ENCODE data around the gene HEXD. TPM values are rescaled to one million over a fixed set of nuclear protein-coding genes. Genes with fewer than 3 reads are reported as not detected.

The HEXD gene
- total RNA-seq (100 to 1,000 TPM; 105 to 113 TPM), polyA plus RNA-seq (10 to 100 TPM; 12.6 to 15.1 TPM)

DNA sequence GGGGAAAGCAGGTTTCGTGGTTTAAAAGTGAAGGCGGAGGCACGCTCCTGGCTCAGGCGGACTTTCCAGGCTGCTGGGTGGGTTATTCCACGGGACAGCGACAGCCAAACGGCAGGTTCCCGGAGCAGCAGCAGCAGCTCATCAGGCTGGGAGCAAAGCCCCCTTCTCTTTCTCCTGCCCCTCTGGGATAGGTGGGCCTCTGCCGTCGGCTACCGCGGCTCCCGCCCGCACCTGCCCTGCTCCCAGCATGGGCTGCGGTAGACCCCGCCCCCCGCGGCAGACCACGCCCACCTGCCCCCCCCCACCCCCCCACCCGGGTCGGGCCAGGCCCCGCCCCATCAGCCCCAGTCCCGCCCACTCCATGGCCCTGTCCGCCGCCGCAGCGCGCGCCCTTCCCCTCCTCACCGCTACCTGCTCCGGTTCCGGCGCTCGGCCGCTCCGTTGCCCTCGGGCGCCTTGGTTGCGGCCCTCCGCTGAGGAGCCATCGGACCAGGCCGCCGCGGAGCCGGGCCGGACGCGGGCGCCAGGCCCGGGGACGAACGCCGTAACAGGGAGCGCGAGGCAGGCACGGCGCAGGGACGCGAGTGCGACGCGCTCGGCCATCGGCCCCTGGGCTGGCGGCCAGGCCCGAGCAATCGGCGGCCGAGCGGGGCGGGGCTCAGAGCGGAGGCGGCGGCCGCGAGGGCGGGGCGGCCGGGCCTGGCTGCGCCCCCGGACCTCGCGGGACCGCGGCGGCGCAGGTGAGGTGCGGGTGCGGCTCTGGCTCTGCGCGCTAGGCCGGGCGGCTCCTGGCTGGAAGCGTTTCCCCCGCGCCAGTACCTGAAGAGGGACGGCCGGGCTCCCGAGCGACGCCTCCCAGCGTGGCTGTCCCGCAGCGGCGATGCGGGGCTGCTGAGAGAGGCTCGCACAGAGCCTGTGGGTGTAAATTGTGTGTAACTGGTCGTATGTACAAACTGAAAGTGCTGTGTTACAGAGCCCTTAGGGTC lies at the start of gene HEXD, which contains the start of gene OGFOD3:
TSS of gene HEXD (plus strand) at position 347 of the 986 bp plus-strand sequence. CDS start 1,453 bp downstream, outside the sequence.
TSS of gene OGFOD3 (minus strand) at position 586 of the 986 bp plus-strand sequence. CDS start at position 485, 101 bp downstream.
- H3K9me3 Mint-ChIP-seq: no peaks in the 10 kb centered on the region
- ChIA-PET CTCF (ENCODE audit: partially characterized antibody) (interaction anchor here (0.7 to 6.4 kb wide), 9 partner anchors 8 to 212 kb away, joined by 3 to 52 read pairs (median 4); no protein-coding TSS in a partner anchor), POLR2A (ENCODE audit: partially characterized antibody) (interaction anchor here (0.7 to 2.3 kb wide), 12 partner anchors 18 to 145 kb away, joined by 3 to 18 read pairs (median 4); partner anchors contain the start of genes CSNK1D, FOXK2 and NARF)
- H3K27me3 ChIP-seq (ENCODE audit: insufficient read depth, low read length): no peaks in the 10 kb centered on the region
- peak within 1 kb of the TSS; percentile 55 to 58 for H3K4me3 ChIP-seq (ENCODE audit: low read length in 2 of 2)
- peak within 1 kb of the TSS; percentile 66 for H3K27ac ChIP-seq (ENCODE audit: low read depth, low read length)
- H3K27me3 Mint-ChIP-seq: no peaks in the 10 kb centered on the region
- H3K36me3 Mint-ChIP-seq: peaks cover 19 to 27% of the 10 kb centered on the region in 2 donors
- H3K4me1 ChIP-seq (ENCODE audit: insufficient read depth, low read length): peaks cover 32% of the 10 kb centered on the region
- intact Hi-C loops (cut with micrococcal nuclease): loop anchor here (1.0 to 10.0 kb wide), 8 partner anchors 32 to 383 kb away; partner anchors contain the start of genes CYBC1, DCXR, FASN and NARF
- peak; percentile 82 to 96 (median 92) for DNase-seq
- peaks cover 4% of the 10 kb centered on the region for H3K36me3 ChIP-seq (ENCODE audit: insufficient read depth, low read length)
- H3K4me3 Mint-ChIP-seq: peak within 1 kb of the TSS; percentile 82 to 90 (median 85)
- no peaks in the 10 kb centered on the region for H3K9me3 ChIP-seq (ENCODE audit: control insufficient read depth in 1 of 2, low read length in 2 of 2)
- H3K4me1 Mint-ChIP-seq: peaks cover 22 to 39% (median 27%) of the 10 kb centered on the region in 4 donors
- H3K27ac Mint-ChIP-seq: peak within 1 kb of the TSS; percentile 75 to 91 (median 84)

DNA sequence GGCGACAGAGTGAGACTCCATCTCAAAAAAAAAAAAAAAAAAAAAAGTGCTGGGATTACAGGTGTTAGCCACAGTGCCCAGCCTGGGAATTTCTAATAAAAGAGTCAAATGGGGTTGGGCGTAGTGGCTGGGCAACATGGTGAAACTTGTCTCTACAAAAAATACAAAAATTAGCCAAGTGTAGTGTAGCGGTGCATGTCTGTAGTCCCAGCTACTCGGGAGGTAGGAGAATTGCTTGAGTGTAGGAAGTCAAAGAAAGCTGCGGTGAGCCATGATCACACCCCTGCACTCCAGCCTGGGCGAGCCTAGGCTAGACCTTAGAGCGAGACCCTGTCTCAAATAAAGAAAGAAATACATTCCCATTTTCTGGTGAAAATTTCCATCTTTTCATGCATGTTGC lies 48.9 kb upstream of the HEXD start:
- intact Hi-C loops (cut with micrococcal nuclease): no loop called here
- Mint-ChIP-seq H3K4me1 (peaks cover 3 to 21% (median 8%) of the 10 kb centered on the region in 4 donors), H3K9me3 (no peaks in the 10 kb centered on the region), H3K36me3 (no peaks in the 10 kb centered on the region), H3K27ac (no peak overlapping the region), H3K27me3 (peaks cover 16 to 27% of the 10 kb centered on the region in 2 donors), H3K4me3 (no peak overlapping the region)
- peaks cover 9% of the 10 kb centered on the region for H3K27me3 ChIP-seq (ENCODE audit: insufficient read depth, low read length)
- no peaks in the 10 kb centered on the region for H3K36me3 ChIP-seq (ENCODE audit: insufficient read depth, low read length)
- H3K4me1 ChIP-seq (ENCODE audit: insufficient read depth, low read length): peaks cover 14% of the 10 kb centered on the region
- H3K27ac ChIP-seq (ENCODE audit: low read depth, low read length): no peak overlapping the region
- ChIA-PET POLR2A (ENCODE audit: partially characterized antibody) (no interaction called here), CTCF (ENCODE audit: partially characterized antibody) (interaction anchor here (0.7 kb wide), 1 partner anchor 303 kb away, joined by 3 read pairs; no protein-coding TSS in a partner anchor)
- no peaks in the 10 kb centered on the region for H3K9me3 ChIP-seq (ENCODE audit: control insufficient read depth in 1 of 2, low read length in 2 of 2)
- no peak for DNase-seq
- no peak overlapping the region for H3K4me3 ChIP-seq (ENCODE audit: low read length in 2 of 2)

DNA sequence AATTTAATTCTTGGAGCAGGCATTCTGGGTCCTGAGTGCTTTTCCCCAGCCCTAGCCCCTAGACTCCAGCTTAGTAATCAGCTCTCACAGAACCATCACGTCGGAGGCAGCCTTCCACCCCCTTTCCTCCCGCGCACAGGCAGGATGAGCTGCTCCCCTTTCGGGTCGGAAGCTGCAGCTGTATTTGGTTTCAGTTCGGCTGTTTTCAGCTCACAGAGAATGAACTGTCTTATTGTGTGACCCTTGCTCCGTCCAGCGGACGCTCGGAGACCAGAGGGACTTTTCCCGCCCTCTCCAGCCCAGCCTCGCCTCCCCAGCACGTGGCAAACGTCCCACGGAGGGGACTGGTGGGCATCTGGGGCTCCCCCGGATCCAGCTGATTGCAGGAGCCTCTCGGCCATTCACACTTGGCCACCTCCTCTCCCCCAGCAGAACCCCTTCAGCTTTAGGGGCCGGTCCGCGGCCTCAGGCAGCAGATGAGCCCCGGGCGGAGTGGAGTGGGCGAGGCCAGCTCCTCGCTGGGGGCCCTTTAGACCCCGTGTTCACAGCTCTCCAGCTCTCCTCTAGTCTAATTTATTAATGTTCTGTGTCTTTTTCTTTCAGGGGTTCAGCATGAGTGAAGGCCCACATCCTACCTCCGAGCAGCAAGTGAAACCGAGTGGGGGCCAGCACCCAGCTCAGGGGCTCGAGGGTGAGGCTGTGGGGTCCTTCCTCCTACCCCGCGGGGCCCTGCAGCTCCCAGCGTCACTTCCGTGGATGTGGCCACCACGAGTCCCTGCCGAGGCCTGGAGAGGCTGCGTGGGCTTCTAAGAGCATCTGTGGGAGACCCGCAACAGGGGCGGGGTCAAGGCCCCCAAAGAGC lies 47.4 kb upstream of the HEXD start:
- Mint-ChIP-seq H3K36me3 (no peaks in the 10 kb centered on the region), H3K27ac (no peak overlapping the region), H3K9me3 (no peaks in the 10 kb centered on the region), H3K4me1 (peaks cover 3 to 21% (median 8%) of the 10 kb centered on the region in 4 donors), H3K27me3 (peaks cover 18 to 28% of the 10 kb centered on the region in 2 donors), H3K4me3 (peak overlapping the region; percentile 73 to 86 (median 80))
- H3K4me3 ChIP-seq (ENCODE audit: low read length in 2 of 2): peak overlapping the region; percentile 36 to 51
- peaks cover 14% of the 10 kb centered on the region for H3K4me1 ChIP-seq (ENCODE audit: insufficient read depth, low read length)
- ChIA-PET POLR2A (ENCODE audit: partially characterized antibody) (no interaction called here), CTCF (ENCODE audit: partially characterized antibody) (interaction anchor here (0.6 kb wide), 1 partner anchor 180 kb away, joined by 3 read pairs; no protein-coding TSS in a partner anchor)
- H3K27ac ChIP-seq (ENCODE audit: low read depth, low read length): no peak overlapping the region
- H3K9me3 ChIP-seq (ENCODE audit: control insufficient read depth in 1 of 2, low read length in 2 of 2): no peaks in the 10 kb centered on the region
- peak in 1 of 5 donors; percentile 23 for DNase-seq
- no peaks in the 10 kb centered on the region for H3K36me3 ChIP-seq (ENCODE audit: insufficient read depth, low read length)
- peaks cover 9% of the 10 kb centered on the region for H3K27me3 ChIP-seq (ENCODE audit: insufficient read depth, low read length)
- intact Hi-C loops (cut with micrococcal nuclease): no loop called here

DNA sequence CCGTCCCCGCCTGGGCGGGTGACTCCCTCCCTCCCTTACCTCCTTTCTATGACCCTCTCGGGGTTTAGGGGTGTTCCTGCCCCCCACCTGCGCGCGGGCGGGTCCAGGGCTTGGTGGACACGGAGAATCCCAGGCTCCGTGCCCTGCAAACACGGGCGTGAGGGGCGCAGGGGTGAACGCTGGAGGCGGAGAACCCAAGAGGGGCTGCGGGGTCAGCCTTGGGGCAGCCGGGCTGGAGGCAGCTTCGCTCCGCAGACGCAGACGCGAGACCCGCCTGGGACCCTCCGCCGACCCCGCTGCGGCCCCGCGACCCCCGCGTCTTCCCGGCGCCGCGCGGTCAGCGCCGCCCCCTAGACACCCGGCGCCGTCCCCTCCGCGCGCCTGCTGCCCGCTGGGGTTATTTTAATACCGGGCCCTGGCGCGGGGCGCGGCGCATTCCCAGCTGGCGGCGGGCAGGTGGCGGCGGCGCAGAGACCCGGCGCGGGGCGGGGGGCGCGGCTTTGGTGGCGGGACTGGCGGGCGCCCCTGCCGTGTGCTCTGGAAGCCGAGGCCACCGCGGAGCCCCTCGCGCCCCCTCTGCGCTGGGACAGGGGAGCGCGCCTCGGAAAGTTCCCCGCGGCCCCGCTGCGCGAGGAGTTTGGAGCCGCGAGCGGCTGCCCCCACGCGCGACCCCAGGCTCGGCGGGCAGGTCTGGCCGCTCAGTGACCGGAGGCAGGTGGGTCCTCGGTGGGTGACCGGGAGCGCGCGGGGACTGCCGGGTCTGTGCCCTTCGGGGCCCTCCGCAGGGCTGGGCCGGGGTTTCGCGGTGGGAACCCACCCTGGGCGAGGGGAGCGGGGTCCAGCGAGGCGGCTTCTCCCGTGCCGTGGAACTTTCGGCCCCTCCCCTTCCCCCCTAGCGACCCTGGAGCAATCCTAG lies 46.6 kb upstream of the HEXD start, which contains the start of gene UTS2R:
TSS of gene UTS2R (plus strand) at position 433 of the 916 bp plus-strand sequence. CDS start 2,560 bp downstream, outside the sequence.
- Mint-ChIP-seq H3K4me1 (peaks cover 3 to 21% (median 8%) of the 10 kb centered on the region in 4 donors), H3K27me3 (peaks cover 22 to 32% of the 10 kb centered on the region in 2 donors), H3K9me3 (no peaks in the 10 kb centered on the region), H3K27ac (no peak within 1 kb of the TSS), H3K4me3 (peak within 1 kb of the TSS; percentile 73 to 86 (median 80)), H3K36me3 (no peaks in the 10 kb centered on the region)
- no peak for DNase-seq
- Histone ChIP-seq H3K9me3 (ENCODE audit: control insufficient read depth in 1 of 2, low read length in 2 of 2) (no peaks in the 10 kb centered on the region), H3K4me1 (ENCODE audit: insufficient read depth, low read length) (peaks cover 14% of the 10 kb centered on the region), H3K27ac (ENCODE audit: low read depth, low read length) (no peak within 1 kb of the TSS), H3K36me3 (ENCODE audit: insufficient read depth, low read length) (no peaks in the 10 kb centered on the region), H3K27me3 (ENCODE audit: insufficient read depth, low read length) (peaks cover 9% of the 10 kb centered on the region), H3K4me3 (ENCODE audit: low read length in 2 of 2) (peak within 1 kb of the TSS; percentile 36 to 51)
- intact Hi-C loops (cut with micrococcal nuclease): no loop called here
- ChIA-PET CTCF (ENCODE audit: partially characterized antibody) (no interaction called here), POLR2A (ENCODE audit: partially characterized antibody) (no interaction called here)

DNA sequence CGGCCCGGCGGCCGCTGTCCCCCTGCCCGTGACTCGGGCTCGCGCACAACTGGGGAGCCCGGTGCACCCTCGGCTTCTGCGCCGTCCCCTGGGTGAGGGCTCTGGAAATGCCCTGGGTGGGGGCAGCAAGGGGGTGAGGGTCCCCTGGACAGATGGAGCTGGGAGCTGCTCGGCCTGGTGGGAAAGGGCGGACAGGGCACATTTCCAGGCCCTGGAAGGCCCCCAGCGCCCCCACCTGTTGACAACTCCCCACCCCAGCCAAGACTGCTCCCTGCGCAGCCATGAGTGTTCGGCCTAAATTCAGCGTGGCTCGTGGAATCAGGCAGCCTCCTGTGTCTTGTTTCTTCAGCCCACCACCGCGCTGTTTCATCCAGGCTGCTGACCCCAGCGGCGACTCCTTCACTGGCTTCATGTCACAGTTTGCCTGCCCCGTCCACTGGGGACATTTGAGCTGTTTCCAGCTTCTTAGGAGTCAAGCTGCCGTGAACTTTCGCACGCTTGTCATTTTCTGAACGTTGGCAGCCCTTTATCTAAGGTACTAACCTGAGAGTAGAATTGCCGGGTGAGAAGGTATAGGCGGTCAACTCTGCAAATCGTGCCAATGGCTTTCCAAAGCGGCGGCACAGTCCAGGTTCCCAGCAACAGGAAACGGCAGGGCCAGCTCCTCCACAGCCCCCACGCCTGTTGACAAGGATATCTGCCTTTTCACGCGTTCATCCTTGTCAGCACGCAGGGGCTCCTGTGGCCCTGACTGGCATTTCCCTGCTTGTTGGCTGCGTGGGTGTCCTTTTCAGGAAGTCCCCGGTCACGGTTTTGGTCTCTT lies 45.7 kb upstream of the HEXD start:
- intact Hi-C loops (cut with micrococcal nuclease): no loop called here
- CTCF ChIA-PET (ENCODE audit: partially characterized antibody): interaction anchor here (0.9 kb wide), 1 partner anchor 9 kb away, joined by 3 read pairs; no protein-coding TSS in a partner anchor
- Histone ChIP-seq H3K27me3 (ENCODE audit: insufficient read depth, low read length) (peaks cover 9% of the 10 kb centered on the region), H3K4me1 (ENCODE audit: insufficient read depth, low read length) (peaks cover 14% of the 10 kb centered on the region), H3K36me3 (ENCODE audit: insufficient read depth, low read length) (no peaks in the 10 kb centered on the region), H3K4me3 (ENCODE audit: low read length in 2 of 2) (no peak overlapping the region), H3K27ac (ENCODE audit: low read depth, low read length) (no peak overlapping the region), H3K9me3 (ENCODE audit: control insufficient read depth in 1 of 2, low read length in 2 of 2) (no peaks in the 10 kb centered on the region)
- H3K9me3 Mint-ChIP-seq: no peaks in the 10 kb centered on the region
- peak overlapping the region in 1 of 7 donors; percentile 74 for H3K27ac Mint-ChIP-seq
- peaks cover 22 to 34% of the 10 kb centered on the region in 2 donors for H3K27me3 Mint-ChIP-seq
- H3K4me1 Mint-ChIP-seq: peaks cover 3 to 21% (median 8%) of the 10 kb centered on the region in 4 donors
- no peaks in the 10 kb centered on the region for H3K36me3 Mint-ChIP-seq
- DNase-seq: no peak
- H3K4me3 Mint-ChIP-seq: peak overlapping the region in 5 of 8 donors; percentile 26 to 77 (median 67)
- POLR2A ChIA-PET (ENCODE audit: partially characterized antibody): interaction anchor here (0.7 kb wide), 1 partner anchor 378 kb away, joined by 3 read pairs; no protein-coding TSS in a partner anchor

Measured in CD4-positive, alpha-beta memory T cell (primary cell).